Duodenal mucosa (tissue), 2 donors: ENCODE results near the gene MYD88.

Experiments
- H3K27ac ChIP-seq: one replicate; pipeline ENCODE4 v1.7.0; 2013; ENCODE audit warnings: low read depth, low read length
- H3K27me3 ChIP-seq, 2 donors: one replicate each; pipeline ENCODE4 v1.7.0; 2013; ENCODE audit warnings: low read length in 2 of 2, control low read depth in 1 of 2; ENCODE audit not compliant: insufficient read depth in 2 of 2, control insufficient read depth in 1 of 2
- H3K36me3 ChIP-seq, 2 donors: one replicate each; pipeline ENCODE4 v1.7.0; 2013; ENCODE audit warnings: low read length in 2 of 2, control low read depth in 1 of 2; ENCODE audit not compliant: insufficient read depth in 2 of 2, control insufficient read depth in 1 of 2
- H3K4me1 ChIP-seq, 2 donors: one replicate each; pipeline ENCODE4 v1.7.0; 2013; ENCODE audit warnings: low read length in 2 of 2, control low read depth in 1 of 2; ENCODE audit not compliant: insufficient read depth in 2 of 2, control insufficient read depth in 1 of 2
- H3K4me3 ChIP-seq, 2 donors: one replicate each; pipeline ENCODE4 v1.7.0; 2013; ENCODE audit warnings: low read length in 2 of 2, low read depth in 1 of 2
- H3K9ac ChIP-seq, 2 donors: one replicate each; pipeline ENCODE4 v1.7.0; 2013; ENCODE audit warnings: low read length in 2 of 2, low read depth in 1 of 2
- H3K9me3 ChIP-seq, 2 donors: one replicate each; pipeline ENCODE4 v1.7.0; 2013; ENCODE audit warnings: low read length in 2 of 2, control low read depth in 1 of 2; ENCODE audit not compliant: control insufficient read depth in 1 of 2

MYD88 gene

DNA sequence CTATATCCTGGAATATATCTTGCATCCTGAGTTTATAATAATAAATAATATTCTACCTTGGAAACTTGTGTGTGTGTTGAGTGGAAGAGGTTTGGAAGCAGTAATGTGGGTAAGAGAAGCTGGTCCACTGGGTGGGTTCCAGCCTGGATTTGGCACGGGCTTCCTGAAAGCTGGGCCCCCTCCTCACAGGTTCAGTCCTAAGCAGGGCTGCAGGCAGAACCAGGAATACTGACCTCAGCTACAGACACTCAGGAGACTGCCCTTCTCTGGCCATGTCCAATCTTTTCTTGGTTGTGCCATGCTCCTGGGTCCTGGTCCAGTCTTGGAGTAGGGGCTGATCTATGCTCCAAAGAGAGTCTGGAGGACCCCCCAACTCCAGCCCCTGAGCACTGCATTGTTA is 4.5 kb downstream of the MYD88 start:
- Histone ChIP-seq H3K27ac (no peak overlapping the region), H3K27me3 (no peaks in the 10 kb centered on the region), H3K36me3 (peaks cover 19 to 23% of the 10 kb centered on the region in 2 donors), H3K9me3 (peaks cover 0 to 2% of the 10 kb centered on the region in 2 donors), H3K4me1 (peaks cover 23% of the 10 kb centered on the region in 2 donors), H3K9ac (no peak overlapping the region), H3K4me3 (no peak overlapping the region)

DNA sequence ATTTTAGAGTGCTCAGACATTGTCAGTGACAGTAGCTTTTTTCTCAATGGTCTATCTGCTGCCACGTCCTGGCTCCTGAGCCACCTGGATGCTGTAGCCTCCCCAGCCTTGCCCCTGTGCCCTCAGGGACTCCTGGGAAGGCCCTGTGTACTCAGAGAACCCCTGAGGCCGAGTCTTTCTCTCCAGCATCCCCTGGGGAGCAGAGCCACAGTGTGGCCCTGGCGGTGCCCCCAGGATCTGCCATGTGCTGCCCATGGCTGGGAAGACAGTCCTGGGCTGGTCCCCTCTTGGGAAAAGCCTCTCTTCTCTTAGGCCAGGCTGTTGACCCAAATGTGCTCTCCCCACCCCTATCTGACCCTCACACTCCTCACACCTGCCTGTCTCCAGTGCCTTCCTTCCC is 5.0 kb downstream of the MYD88 start:
- H3K9ac ChIP-seq: no peak overlapping the region
- H3K4me1 ChIP-seq: peaks cover 20 to 21% of the 10 kb centered on the region in 2 donors
- peaks cover 19 to 23% of the 10 kb centered on the region in 2 donors for H3K36me3 ChIP-seq
- H3K27me3 ChIP-seq: no peaks in the 10 kb centered on the region
- H3K4me3 ChIP-seq: no peak overlapping the region
- peaks cover 0 to 2% of the 10 kb centered on the region in 2 donors for H3K9me3 ChIP-seq
- no peak overlapping the region for H3K27ac ChIP-seq

DNA sequence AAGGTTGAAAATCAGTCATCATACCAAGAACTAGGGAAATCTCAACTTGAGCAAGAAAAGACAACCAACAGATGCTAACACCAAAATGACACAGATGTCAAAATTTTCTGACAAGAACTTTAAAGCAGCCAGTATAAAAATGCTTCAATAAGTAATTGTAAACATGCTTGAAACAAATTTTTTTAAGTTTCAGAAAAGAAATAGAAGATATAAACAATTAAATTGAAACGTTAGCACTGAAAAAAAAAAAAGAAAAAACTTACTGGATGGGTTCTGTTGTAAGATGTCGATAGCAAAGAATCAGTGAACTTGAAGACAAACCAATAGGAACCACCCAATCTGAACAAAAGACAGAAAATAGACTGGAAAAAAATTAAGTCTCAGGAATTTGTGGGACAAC is 8.0 kb downstream of the MYD88 start:
- H3K9ac ChIP-seq: no peak overlapping the region
- peaks cover 0 to 2% of the 10 kb centered on the region in 2 donors for H3K9me3 ChIP-seq
- no peak overlapping the region for H3K27ac ChIP-seq

DNA sequence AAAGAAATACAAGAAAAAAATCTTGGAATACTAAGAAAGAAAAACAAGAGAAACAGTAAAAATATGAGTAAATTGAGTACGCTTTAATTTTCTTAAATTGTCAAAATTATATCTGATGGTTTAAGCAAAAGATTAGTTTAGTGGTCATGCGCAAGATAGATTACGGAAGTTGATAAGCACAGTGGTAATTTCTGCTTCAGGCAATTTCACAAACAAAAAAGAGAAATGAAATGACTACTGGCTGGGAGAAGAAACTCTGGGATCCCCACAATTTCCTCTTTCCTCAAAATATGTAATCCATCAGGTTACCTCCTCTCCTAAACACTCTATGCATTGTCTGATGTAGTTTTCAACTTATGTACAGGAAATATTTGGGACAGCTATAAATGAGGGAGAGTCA is 9.0 kb downstream of the MYD88 start:
- no peak overlapping the region for H3K9ac ChIP-seq
- no peaks in the 10 kb centered on the region for H3K27me3 ChIP-seq
- peaks cover 0 to 2% of the 10 kb centered on the region in 2 donors for H3K9me3 ChIP-seq
- H3K4me3 ChIP-seq: no peak overlapping the region
- H3K4me1 ChIP-seq: peaks cover 0 to 10% of the 10 kb centered on the region in 2 donors
- peaks cover 0 to 2% of the 10 kb centered on the region in 2 donors for H3K36me3 ChIP-seq
- no peak overlapping the region for H3K27ac ChIP-seq

More for the DNA sequence above, 8.0 kb downstream of the MYD88 start:
- H3K4me3 ChIP-seq: no peak overlapping the region
- peaks cover 0 to 4% of the 10 kb centered on the region in 2 donors for H3K4me1 ChIP-seq
- no peaks in the 10 kb centered on the region for H3K27me3 ChIP-seq
- H3K36me3 ChIP-seq: peaks cover 9 to 11% of the 10 kb centered on the region in 2 donors

DNA sequence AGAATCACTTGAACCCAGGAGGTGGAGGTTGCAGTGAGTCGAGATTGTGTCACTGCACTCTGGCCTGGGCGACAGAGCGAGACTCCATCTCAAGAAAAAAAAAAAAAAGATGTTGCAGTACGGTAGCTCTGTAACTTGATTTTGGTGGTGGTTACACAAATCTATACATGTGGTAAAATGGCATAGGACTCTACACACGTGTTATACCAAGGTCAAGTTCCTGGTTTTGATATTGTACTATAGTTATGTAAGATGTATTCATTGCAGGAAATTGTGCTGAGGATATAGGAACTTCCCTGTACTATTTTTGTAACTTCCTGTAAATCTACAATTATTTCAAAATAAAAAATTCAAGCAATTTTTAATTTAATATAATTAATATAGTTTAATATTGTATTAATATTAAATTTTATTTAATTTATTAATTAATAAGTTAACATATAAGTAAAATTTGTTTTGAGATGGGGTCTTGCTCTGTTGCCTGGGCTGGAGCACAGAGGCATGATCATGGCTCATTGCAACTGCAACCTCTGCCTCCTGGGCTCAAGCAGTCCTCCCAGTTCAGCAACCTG is 9.9 kb downstream of the MYD88 start:
- Histone ChIP-seq H3K9me3 (peaks cover 0 to 2% of the 10 kb centered on the region in 2 donors), H3K4me3 (no peak overlapping the region), H3K36me3 (no peaks in the 10 kb centered on the region), H3K27me3 (no peaks in the 10 kb centered on the region), H3K9ac (no peak overlapping the region), H3K27ac (no peak overlapping the region), H3K4me1 (peaks cover 0 to 10% of the 10 kb centered on the region in 2 donors)

DNA sequence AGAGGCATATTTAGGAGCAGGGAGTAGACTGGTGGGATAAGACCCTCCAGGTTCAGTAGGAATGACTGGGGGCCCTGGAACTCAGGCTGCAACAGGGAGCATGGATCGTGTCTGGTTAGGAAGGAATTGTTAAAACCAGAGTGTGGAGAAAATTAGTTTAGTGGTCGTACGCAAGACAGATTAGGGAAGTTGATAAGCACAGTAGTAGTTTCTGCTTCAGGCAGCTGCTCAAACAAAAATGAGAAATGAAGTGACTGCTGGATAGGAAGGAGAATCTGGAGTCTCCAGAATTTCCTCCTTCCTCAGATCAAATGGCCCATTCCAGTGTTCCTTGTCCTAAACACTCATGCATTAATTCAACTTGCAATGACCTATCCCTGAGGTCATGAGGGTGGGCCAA is 11.2 kb downstream of the MYD88 start:
- Histone ChIP-seq H3K9me3 (peaks cover 0 to 2% of the 10 kb centered on the region in 2 donors), H3K27ac (no peak overlapping the region), H3K27me3 (no peaks in the 10 kb centered on the region), H3K4me3 (no peak overlapping the region), H3K9ac (no peak overlapping the region), H3K36me3 (no peaks in the 10 kb centered on the region), H3K4me1 (peaks cover 0 to 11% of the 10 kb centered on the region in 2 donors)

DNA sequence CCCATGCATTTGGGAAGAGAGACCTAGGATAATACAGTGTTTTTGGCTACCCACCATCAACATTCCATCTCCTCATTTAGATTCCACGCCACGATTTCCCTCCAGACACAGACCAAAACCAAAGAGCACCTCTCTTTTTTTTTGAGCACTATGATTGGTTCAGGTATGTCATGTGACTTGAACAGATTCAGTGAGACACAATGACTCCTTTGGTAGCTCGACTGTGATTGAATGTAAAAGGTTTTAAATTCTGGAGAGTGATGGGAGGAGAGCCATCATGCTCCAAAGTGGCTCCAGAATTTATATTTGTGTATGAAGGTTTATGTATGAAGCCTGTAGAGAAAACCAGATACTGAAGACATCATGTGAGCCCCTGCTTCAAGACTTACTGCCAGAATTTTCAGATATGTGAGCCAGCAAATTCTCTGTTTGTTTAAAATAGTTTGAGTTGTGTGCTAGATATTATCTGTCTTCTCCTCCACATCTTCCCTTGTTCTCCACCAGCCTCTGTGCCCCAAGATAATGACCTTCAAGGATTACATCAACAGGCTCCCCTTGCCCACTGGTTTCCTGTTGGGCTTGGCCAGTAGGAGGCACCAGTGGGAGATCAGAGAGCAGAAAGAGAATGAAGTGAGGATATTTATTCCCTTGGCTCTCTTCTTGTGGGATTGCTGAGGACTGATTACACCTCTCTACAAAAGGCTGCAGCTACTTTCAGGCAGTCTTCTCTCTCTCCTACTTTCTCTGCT is 12.5 kb downstream of the MYD88 start:
- Histone ChIP-seq H3K4me3 (no peak overlapping the region), H3K27ac (no peak overlapping the region), H3K36me3 (no peaks in the 10 kb centered on the region), H3K9ac (no peak overlapping the region), H3K27me3 (no peaks in the 10 kb centered on the region), H3K9me3 (peaks cover 0 to 2% of the 10 kb centered on the region in 2 donors), H3K4me1 (peaks cover 0 to 15% of the 10 kb centered on the region in 2 donors)

DNA sequence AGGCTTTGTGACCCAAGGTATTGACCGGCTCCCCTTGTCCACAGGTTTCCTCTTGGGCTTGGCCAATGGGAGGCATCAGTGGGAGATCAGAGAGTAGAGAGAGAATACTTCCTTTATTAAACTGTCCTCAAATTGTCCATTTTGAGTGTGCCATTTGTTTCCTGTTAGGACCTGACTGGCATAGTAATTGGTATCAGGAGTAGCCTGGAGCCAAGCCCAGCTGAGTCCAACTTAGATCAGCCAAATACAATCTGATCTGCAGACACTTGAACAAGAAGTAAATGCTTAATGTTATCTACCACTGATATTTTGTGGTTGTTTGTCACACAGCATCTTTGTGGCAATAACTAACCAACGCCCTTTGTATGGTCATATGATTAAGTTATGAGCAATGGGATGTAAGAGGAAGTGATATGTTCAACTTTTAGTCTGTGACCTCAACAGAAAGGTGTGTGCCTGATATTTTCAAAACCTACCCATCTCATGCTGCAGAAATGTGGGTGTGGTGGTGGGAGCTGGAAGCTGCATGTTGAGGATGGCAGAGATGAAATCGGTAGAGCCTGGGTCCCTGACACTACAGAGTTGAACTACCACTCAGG is 13.3 kb downstream of the MYD88 start:
- no peak overlapping the region for H3K9ac ChIP-seq
- no peak overlapping the region for H3K4me3 ChIP-seq
- H3K9me3 ChIP-seq: no peaks in the 10 kb centered on the region
- peaks cover 0 to 15% of the 10 kb centered on the region in 2 donors for H3K4me1 ChIP-seq
- no peaks in the 10 kb centered on the region for H3K27me3 ChIP-seq
- H3K36me3 ChIP-seq: no peaks in the 10 kb centered on the region
- no peak overlapping the region for H3K27ac ChIP-seq

DNA sequence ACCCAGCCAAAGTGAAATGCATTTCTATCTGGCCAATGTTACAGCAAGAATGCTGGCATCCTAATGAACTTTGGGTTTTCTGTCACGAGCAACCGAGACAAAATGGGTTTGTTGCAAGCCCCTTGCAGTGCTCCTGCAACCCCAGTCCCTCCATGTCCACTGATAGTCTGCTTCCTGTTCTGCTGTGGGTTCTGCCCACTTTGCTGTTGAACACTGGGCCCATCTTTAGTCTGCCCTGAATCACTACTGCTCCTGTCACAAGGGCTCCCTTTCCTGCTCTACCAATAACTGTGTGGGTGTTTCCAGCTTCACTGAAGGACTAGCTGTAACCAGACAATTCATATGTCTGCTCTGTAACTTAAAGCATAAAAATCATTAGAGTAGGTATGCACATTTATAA is 14.1 kb downstream of the MYD88 start:
- no peak overlapping the region for H3K9ac ChIP-seq
- no peaks in the 10 kb centered on the region for H3K9me3 ChIP-seq
- no peak overlapping the region for H3K27ac ChIP-seq
- H3K27me3 ChIP-seq: no peaks in the 10 kb centered on the region
- no peak overlapping the region for H3K4me3 ChIP-seq
- peaks cover 0 to 15% of the 10 kb centered on the region in 2 donors for H3K4me1 ChIP-seq
- no peaks in the 10 kb centered on the region for H3K36me3 ChIP-seq

DNA sequence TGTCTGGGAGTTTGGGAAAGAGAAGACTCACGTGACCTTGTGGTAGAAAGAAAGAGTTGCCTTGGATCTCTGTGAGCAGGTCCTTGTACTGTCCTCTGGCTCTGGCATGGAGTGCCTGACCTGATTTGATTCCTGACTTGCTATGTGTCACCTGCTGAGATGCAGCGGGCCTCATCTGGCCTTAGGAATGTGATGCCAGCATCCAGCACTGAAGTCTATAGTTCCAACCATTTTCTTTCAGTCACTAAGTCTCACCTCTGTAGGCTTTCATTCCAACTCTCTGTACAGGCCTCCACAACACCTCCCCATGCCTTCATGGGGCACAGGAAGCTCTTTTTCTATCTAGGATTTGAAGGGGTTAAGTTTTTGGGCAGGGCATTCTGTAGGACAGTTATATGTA is 14.8 kb downstream of the MYD88 start:
- no peaks in the 10 kb centered on the region for H3K9me3 ChIP-seq
- no peak overlapping the region for H3K4me3 ChIP-seq
- H3K27ac ChIP-seq: no peak overlapping the region
- H3K36me3 ChIP-seq: no peaks in the 10 kb centered on the region
- H3K27me3 ChIP-seq: no peaks in the 10 kb centered on the region
- no peak overlapping the region for H3K9ac ChIP-seq
- peaks cover 0 to 15% of the 10 kb centered on the region in 2 donors for H3K4me1 ChIP-seq
